ENCODE results near the gene CAMK1D. TPM values are rescaled to one million over a fixed set of nuclear protein-coding genes. Genes with fewer than 3 reads are reported as not detected.

CAMK1D gene
- total and polyA plus RNA-seq, 2 of the 8 experiments (the other 6 are each of a cell fraction or from before 2014, with no cell fraction given), result 3.5 to 10.6 TPM

DNA sequence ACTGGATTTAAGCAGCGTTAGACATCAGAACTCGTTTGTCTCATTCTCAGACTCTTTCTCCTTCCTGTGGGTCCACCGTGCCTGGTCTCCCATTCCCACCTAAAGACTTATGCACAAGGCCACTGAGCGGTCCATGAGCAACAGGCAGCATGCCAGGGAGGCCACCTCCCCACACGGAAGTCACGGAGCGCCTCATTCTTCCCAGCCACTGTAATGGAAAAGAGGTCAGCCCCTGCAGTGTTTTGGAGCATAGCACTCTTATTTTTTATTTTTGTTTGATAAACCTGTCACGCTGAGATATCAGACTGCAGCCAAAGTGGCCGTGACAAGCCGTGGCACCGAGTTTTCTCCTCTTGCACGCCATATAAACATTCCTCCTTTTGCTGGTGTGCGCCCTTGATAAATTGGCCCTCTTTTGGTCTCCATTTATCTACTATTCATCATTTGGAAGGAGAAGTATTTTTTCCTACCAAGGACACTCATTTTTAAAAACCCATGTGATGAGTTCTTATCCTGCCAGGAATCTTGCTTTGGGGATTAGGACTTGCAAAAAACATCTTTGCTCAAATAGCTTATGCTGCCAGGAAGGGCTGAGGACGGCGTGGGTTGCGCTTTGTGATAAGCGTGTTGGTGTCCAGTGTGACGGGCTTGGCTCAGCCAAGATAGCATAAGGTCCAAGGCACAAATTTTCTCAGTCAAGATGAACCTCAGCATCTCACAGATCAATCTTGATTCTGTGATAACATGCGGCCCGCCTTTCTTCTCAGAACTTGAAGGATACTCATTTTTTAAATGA is 446.2 kb downstream of the CAMK1D start:
- Histone ChIP-seq H2BK12ac (ENCODE audit: low read depth, low read length) (no peak overlapping the region), H4K5ac (ENCODE audit: insufficient read length, low read depth, low read length) (no peak overlapping the region), H3K23me2 (ENCODE audit: low read depth, low read length) (no peaks in the 10 kb centered on the region; the same call in none of the 2 replicates), H3K14ac (ENCODE audit: insufficient read length) (no peak overlapping the region), H3K36me3 (ENCODE audit: control insufficient read depth in 2 of 4, insufficient read depth in 4 of 4, low read length in 3 of 4) (no peaks in the 10 kb centered on the region), H3K56ac (replicated peaks; ENCODE audit: insufficient read length, low read depth, low read length) (no peak overlapping the region), H2BK20ac (ENCODE audit: low read length) (no peak overlapping the region), H2BK5ac (ENCODE audit: low read depth, low read length) (no peak overlapping the region), H3K79me2 (ENCODE audit: control insufficient read depth in 1 of 2, insufficient read depth in 2 of 2, low read length in 2 of 2) (no peaks in the 10 kb centered on the region), H3K4me3 (ENCODE audit: extremely low read depth in 1 of 4, insufficient read depth in 2 of 4, low read depth in 3 of 4, low read length in 4 of 4) (no peak overlapping the region), H2BK15ac (ENCODE audit: low read length) (no peak overlapping the region), H2BK120ac (replicated peaks; ENCODE audit: low read depth, low read length) (no peak overlapping the region), H3K79me1 (ENCODE audit: low read depth, low read length) (no peaks in the 10 kb centered on the region), H4K8ac (ENCODE audit: extremely low read depth, insufficient read depth, low read length) (no peak overlapping the region), H3K23ac (ENCODE audit: insufficient read length) (no peak overlapping the region), H3K18ac (ENCODE audit: extremely low read depth, low read length) (no peak overlapping the region; the same call in 1 of the 2 replicates), H4K20me1 (replicated peaks in 1 of 2; ENCODE audit: control insufficient read depth in 1 of 2, insufficient read depth in 2 of 2, low read length in 2 of 2) (no peaks in the 10 kb centered on the region), H3K4ac (replicated peaks; ENCODE audit: insufficient read length, low read depth, low read length) (no peak overlapping the region), H3K9ac (replicated peaks in 1 of 4; ENCODE audit: extremely low read depth in 1 of 4, low read depth in 3 of 4, low read length in 3 of 4) (no peak overlapping the region), H2AK5ac (ENCODE audit: low read depth, low read length) (no peak overlapping the region), H3K9me3 (ENCODE audit: insufficient read depth in 2 of 2, low read depth in 1 of 2, low read length in 1 of 2) (peaks cover 0 to 2% of the 10 kb centered on the region in 2 experiments; a peak in 1 of 4 replicates), H2AFZ (ENCODE audit: low read length) (no peak overlapping the region), H3K27ac (ENCODE audit: low read depth, low read length) (no peak overlapping the region), H4K91ac (replicated peaks; ENCODE audit: insufficient read length, low read length) (no peak overlapping the region), H3K4me1 (replicated peaks in 1 of 4; ENCODE audit: control insufficient read depth in 3 of 4, insufficient read depth in 4 of 4, low read length in 3 of 4) (peaks cover 0 to 11% (median 4%) of the 10 kb centered on the region in 4 experiments; a peak in 3 of 7 replicates), H3K4me2 (ENCODE audit: insufficient read depth in 1 of 2, low read depth in 2 of 2, low read length in 2 of 2) (no peak overlapping the region), H3K27me3 (replicated peaks in 1 of 4; ENCODE audit: control insufficient read depth in 3 of 4, extremely low read depth in 1 of 4, insufficient read depth in 3 of 4, low read length in 3 of 4) (no peaks in the 10 kb centered on the region)
- no peak for FAIRE-seq
- ChIA-PET POLR2A (ENCODE audit: partially characterized antibody) (no interaction called here), CTCF (ENCODE audit: partially characterized antibody) (interaction anchor here (0.5 to 3.7 kb wide), 6 partner anchors 12 to 543 kb away, joined by 3 to 12 read pairs (median 4); no protein-coding TSS in a partner anchor)
- no peak for DNase-seq (ENCODE audit: low read depth in 1 of 2, low spot score in 2 of 2)
- 92% methylated on average over 20 of the region's 20 CpGs; no CpG with 5 or more reads in 1 of the 2 experiments for WGBS, 2 experiments (ENCODE audit: extremely low coverage in 1 of 2, insufficient coverage in 1 of 2, insufficient read length in 1 of 2, insufficient replicate concordance in 2 of 2, low coverage in 1 of 2, low lambda C conversion rate in 2 of 2, missing lambda C conversion rate in 1 of 2)
- no peak for TF ChIP-seq SRF (IDR thresholded peaks at IDR 0.05; ENCODE audit: low read depth, low read length)
- TF ChIP-seq CTBP2 (IDR thresholded peaks at IDR 0.05; ENCODE audit: borderline replicate concordance, insufficient read depth, insufficient read length, low read length), result no peak
- no peak for TF ChIP-seq BRCA1 (IDR thresholded peaks at IDR 0.05; ENCODE audit: low read depth, low read length)
- TF ChIP-seq EZH2 (IDR thresholded peaks at IDR 0.05; ENCODE audit: low read depth, low read length, severe bottlenecking), result no peak
- no peak for TF ChIP-seq CHD2 (IDR thresholded peaks at IDR 0.05; ENCODE audit: low read length)
- TF ChIP-seq SP4 (IDR thresholded peaks at IDR 0.05; ENCODE audit: low read length), result no peak
- TF ChIP-seq EGR1 (IDR thresholded peaks at IDR 0.05; ENCODE audit: borderline replicate concordance, low read depth, low read length), result no peak
- no peak for TF ChIP-seq CBX8 (IDR thresholded peaks at IDR 0.05; ENCODE audit: borderline replicate concordance, low read depth, low read length)
- no peak for TF ChIP-seq RBBP5 (IDR thresholded peaks at IDR 0.05; ENCODE audit: borderline replicate concordance, low read depth, low read length)
- no peak for TF ChIP-seq SIRT6 (IDR thresholded peaks at IDR 0.05; ENCODE audit: low read length)
- no peak for TF ChIP-seq SP1 (IDR thresholded peaks at IDR 0.05; ENCODE audit: low read depth, low read length)
- TF ChIP-seq SP2 (IDR thresholded peaks at IDR 0.05; ENCODE audit: low read length), result no peak
- TF ChIP-seq TBP (IDR thresholded peaks at IDR 0.05; ENCODE audit: low read depth, low read length), result no peak
- TF ChIP-seq NANOG (IDR thresholded peaks at IDR 0.05; ENCODE audit: insufficient read depth, low read depth, low read length, poor library complexity, severe bottlenecking), result no peak

Data from H1 (cell line).